ENCODE data around the gene SPINDOC. TPM values are rescaled to one million over a fixed set of nuclear protein-coding genes. Genes with fewer than 3 reads are reported as not detected.

The SPINDOC gene
- total RNA-seq, 1 experiment from 2014 or later = 121 TPM

GRCh38 chr11:63868399-63869064 lies 55.3 kb downstream of the SPINDOC start:
- H3K27ac Mint-ChIP-seq = peak overlapping the region in 1 of 3 experiments; percentile 1; a peak in 3 of 7 replicates
- no peak overlapping the region for H2AK5ac ChIP-seq (ENCODE audit: insufficient read length, low read length)
- no peak overlapping the region for H2BK15ac ChIP-seq (ENCODE audit: low read depth, low read length)
- no peak for TF ChIP-seq CTCF (conservative IDR thresholded peaks at IDR 0.05)
- no peak overlapping the region for H4K91ac ChIP-seq (ENCODE audit: insufficient read length, low read depth, low read length)
- H2BK20ac ChIP-seq (ENCODE audit: low read depth, low read length, poor library complexity, severe bottlenecking) = no peak overlapping the region
- no peak overlapping the region for H3K18ac ChIP-seq (ENCODE audit: insufficient read length, low read depth, low read length)
- no peak overlapping the region for H3K4me2 ChIP-seq (ENCODE audit: insufficient read depth, insufficient read length, low read length)
- H3T11ph ChIP-seq (ENCODE audit: low read length) = no peak overlapping the region
- no peak overlapping the region for H3K14ac ChIP-seq (ENCODE audit: insufficient read depth, low read length)
- no peak overlapping the region for H2AFZ ChIP-seq (ENCODE audit: low read length)
- peaks cover 15% of the 10 kb centered on the region; the same call in 1 of the 2 replicates for H3K79me2 ChIP-seq (ENCODE audit: insufficient read depth, low read length)
- no CpG with 5 or more reads among the region's 9 CpGs for WGBS (ENCODE audit: extremely low coverage, insufficient read length, low lambda C conversion rate)
- no peak overlapping the region for H3K4me3 Mint-ChIP-seq
- H3K23ac ChIP-seq (ENCODE audit: insufficient read length, low read depth, low read length) = no peak overlapping the region
- no peak overlapping the region for H2BK12ac ChIP-seq (ENCODE audit: insufficient read length, low read depth, low read length)
- H4K20me1 ChIP-seq (ENCODE audit: control insufficient read depth, insufficient read depth, insufficient read length) = no peaks in the 10 kb centered on the region
- peaks cover 58 to 63% of the 10 kb centered on the region in 2 experiments for H3K4me1 Mint-ChIP-seq
- no peak overlapping the region for H3K4ac ChIP-seq (ENCODE audit: low read depth, low read length)
- H4K5ac ChIP-seq (ENCODE audit: insufficient read length, low read depth, low read length) = no peak overlapping the region
- no peak overlapping the region for H4K8ac ChIP-seq (replicated peaks; ENCODE audit: insufficient read length, low read depth, low read length)
- no peaks in the 10 kb centered on the region for H3K9me3 ChIP-seq (ENCODE audit: control insufficient read depth, low read depth, low read length)
- no peak overlapping the region for H3K56ac ChIP-seq (ENCODE audit: insufficient read length, low read depth, low read length)
- DNase-seq = no peak
- H2BK120ac ChIP-seq (ENCODE audit: low read depth, low read length, poor library complexity, severe bottlenecking) = no peak overlapping the region
- peaks cover 0 to 3% (median 0%) of the 10 kb centered on the region in 3 experiments; a peak in 2 of 7 replicates for H3K36me3 Mint-ChIP-seq (ENCODE audit: insufficient read depth in 1 of 3, low read depth in 3 of 3)
- H3K27me3 ChIP-seq (ENCODE audit: insufficient read depth, low read length) = no peaks in the 10 kb centered on the region
- peaks cover 12% of the 10 kb centered on the region; the same call in 1 of the 2 replicates for H3K4me1 ChIP-seq (ENCODE audit: insufficient read depth, low read length)
- H3K79me1 ChIP-seq (ENCODE audit: insufficient read depth, low read depth, low read length, poor library complexity, severe bottlenecking) = peaks cover 13% of the 10 kb centered on the region
- no peak overlapping the region for H2BK5ac ChIP-seq (ENCODE audit: insufficient read length, low read length)
- no peaks in the 10 kb centered on the region for H3K23me2 ChIP-seq (ENCODE audit: insufficient read length, low read depth, low read length, poor library complexity, severe bottlenecking)
- H3K9me3 Mint-ChIP-seq = no peaks in the 10 kb centered on the region
- no peak overlapping the region for H3K27ac ChIP-seq (ENCODE audit: insufficient read length, low read depth, low read length)
- H3K27me3 Mint-ChIP-seq (ENCODE audit: low read depth) = no peaks in the 10 kb centered on the region
- no peak overlapping the region for H3K9ac ChIP-seq (ENCODE audit: extremely low read depth, insufficient read length, low read length)

All from H9 (cell line).